Suprapubic skin (tissue), 3 donors: ENCODE measurements around the gene PTHLH.

Experiments
- POLR2AphosphoS5 ChIP-seq, 3 donors: sonication (generic); formaldehyde crosslinking; IDR thresholded peaks; one replicate each; pipeline ENCODE4 v1.6.1; 2017; ENCODE audit warnings: antibody characterized with exemption in 3 of 3
- TF ChIP-seq, protein P1 (sequence below), 2 donors: fragments of 200-600 bp in 1 of 2; fragments of 450-650 bp in 1 of 2; sonication (generic) in 1 of 2; IDR thresholded peaks; one replicate each; pipeline ENCODE4 v1.5.1; 2016 to 2019; ENCODE audit warnings: antibody characterized with exemption in 2 of 2, mild to moderate bottlenecking in 1 of 2, moderate library complexity in 1 of 2

DNA sequence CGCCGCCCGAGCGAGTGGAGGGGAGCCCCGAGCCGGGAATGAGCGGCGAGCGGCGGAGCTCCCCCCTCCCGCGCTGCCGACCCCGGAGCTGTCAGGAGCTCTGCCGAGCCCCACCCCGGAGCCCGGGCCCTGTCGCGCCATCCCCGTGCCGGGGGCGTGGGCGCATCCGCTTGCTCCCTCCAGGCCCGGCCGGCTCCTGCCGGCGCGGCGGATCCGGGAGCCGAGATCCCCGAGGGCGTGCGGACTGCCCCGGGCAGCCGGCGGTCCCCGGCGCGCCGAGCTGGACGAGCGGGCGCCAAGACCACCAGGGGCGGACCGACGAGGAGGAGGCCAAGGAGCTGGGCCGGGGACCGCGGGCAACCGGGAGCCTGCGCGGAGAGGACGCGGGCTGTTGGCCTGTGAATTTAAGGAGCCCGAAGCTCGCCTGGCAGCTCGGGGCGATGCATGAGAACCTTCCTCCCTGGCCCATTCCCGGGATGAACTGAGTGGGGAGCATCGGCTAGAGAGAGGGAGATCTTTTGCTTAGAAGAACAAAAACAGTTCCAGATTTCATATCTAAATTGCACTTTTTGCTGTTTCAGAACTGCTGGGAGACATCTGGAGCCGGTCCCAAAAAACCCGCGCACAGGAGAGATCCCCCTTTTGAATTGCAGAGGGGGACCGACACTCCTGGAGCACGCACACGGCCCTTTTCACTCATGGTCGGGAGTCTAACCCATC is 2.0 kb downstream of the PTHLH start:
- TF ChIP-seq, protein P1, sequence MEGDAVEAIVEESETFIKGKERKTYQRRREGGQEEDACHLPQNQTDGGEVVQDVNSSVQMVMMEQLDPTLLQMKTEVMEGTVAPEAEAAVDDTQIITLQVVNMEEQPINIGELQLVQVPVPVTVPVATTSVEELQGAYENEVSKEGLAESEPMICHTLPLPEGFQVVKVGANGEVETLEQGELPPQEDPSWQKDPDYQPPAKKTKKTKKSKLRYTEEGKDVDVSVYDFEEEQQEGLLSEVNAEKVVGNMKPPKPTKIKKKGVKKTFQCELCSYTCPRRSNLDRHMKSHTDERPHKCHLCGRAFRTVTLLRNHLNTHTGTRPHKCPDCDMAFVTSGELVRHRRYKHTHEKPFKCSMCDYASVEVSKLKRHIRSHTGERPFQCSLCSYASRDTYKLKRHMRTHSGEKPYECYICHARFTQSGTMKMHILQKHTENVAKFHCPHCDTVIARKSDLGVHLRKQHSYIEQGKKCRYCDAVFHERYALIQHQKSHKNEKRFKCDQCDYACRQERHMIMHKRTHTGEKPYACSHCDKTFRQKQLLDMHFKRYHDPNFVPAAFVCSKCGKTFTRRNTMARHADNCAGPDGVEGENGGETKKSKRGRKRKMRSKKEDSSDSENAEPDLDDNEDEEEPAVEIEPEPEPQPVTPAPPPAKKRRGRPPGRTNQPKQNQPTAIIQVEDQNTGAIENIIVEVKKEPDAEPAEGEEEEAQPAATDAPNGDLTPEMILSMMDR (IDR thresholded peaks at IDR 0.05): no peak
- no peak for TF ChIP-seq POLR2AphosphoS5 (IDR thresholded peaks at IDR 0.05)
